ENCODE measurements around the gene ATE1. TPM values are rescaled to one million over a fixed set of nuclear protein-coding genes. Genes with fewer than 3 reads are reported as not detected.

ATE1 gene
- total and polyA plus RNA-seq, 2 experiments from 2014 or later: 17.4 to 24.5 TPM

- TF ChIP-seq, protein P1, sequence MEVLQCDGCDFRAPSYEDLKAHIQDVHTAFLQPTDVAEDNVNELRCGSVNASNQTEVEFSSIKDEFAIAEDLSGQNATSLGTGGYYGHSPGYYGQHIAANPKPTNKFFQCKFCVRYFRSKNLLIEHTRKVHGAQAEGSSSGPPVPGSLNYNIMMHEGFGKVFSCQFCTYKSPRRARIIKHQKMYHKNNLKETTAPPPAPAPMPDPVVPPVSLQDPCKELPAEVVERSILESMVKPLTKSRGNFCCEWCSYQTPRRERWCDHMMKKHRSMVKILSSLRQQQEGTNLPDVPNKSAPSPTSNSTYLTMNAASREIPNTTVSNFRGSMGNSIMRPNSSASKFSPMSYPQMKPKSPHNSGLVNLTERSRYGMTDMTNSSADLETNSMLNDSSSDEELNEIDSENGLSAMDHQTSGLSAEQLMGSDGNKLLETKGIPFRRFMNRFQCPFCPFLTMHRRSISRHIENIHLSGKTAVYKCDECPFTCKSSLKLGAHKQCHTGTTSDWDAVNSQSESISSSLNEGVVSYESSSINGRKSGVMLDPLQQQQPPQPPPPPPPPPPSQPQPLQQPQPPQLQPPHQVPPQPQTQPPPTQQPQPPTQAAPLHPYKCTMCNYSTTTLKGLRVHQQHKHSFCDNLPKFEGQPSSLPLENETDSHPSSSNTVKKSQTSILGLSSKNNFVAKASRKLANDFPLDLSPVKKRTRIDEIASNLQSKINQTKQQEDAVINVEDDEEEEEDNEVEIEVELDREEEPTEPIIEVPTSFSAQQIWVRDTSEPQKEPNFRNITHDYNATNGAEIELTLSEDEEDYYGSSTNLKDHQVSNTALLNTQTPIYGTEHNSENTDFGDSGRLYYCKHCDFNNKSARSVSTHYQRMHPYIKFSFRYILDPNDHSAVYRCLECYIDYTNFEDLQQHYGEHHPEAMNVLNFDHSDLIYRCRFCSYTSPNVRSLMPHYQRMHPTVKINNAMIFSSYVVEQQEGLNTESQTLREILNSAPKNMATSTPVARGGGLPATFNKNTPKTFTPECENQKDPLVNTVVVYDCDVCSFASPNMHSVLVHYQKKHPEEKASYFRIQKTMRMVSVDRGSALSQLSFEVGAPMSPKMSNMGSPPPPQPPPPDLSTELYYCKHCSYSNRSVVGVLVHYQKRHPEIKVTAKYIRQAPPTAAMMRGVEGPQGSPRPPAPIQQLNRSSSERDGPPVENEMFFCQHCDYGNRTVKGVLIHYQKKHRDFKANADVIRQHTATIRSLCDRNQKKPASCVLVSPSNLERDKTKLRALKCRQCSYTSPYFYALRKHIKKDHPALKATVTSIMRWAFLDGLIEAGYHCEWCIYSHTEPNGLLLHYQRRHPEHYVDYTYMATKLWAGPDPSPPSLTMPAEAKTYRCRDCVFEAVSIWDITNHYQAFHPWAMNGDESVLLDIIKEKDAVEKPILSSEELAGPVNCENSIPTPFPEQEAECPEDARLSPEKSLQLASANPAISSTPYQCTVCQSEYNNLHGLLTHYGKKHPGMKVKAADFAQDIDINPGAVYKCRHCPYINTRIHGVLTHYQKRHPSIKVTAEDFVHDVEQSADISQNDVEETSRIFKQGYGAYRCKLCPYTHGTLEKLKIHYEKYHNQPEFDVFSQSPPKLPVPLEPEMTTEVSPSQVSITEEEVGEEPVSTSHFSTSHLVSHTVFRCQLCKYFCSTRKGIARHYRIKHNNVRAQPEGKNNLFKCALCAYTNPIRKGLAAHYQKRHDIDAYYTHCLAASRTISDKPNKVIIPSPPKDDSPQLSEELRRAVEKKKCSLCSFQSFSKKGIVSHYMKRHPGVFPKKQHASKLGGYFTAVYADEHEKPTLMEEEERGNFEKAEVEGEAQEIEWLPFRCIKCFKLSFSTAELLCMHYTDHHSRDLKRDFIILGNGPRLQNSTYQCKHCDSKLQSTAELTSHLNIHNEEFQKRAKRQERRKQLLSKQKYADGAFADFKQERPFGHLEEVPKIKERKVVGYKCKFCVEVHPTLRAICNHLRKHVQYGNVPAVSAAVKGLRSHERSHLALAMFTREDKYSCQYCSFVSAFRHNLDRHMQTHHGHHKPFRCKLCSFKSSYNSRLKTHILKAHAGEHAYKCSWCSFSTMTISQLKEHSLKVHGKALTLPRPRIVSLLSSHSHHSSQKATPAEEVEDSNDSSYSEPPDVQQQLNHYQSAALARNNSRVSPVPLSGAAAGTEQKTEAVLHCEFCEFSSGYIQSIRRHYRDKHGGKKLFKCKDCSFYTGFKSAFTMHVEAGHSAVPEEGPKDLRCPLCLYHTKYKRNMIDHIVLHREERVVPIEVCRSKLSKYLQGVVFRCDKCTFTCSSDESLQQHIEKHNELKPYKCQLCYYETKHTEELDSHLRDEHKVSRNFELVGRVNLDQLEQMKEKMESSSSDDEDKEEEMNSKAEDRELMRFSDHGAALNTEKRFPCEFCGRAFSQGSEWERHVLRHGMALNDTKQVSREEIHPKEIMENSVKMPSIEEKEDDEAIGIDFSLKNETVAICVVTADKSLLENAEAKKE (CRISPR knock-in tag; IDR thresholded peaks at IDR 0.05): no peak
These were observed 186.5 kb downstream of the ATE1 start (continued) for GRCh38 chr10:121741248-121741792.

DNA sequence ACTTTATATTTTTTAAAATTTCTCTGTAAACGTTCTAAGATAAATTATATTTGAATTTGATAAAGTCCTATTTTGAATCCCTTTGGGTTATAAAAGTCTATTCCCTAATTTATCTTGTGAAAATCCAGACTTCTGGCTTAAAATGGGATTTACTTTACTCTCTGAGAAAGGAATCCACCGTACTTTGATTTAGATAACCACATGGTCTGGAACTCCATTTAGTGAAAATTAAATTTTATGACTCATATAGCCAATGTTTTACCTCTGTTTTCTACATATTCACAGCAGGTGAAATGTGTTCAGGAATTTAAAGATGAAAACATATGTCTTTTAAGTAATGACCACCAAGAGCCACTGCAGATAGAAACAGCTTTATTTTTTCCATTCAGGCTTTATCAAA, 187.8 kb downstream of the ATE1 start:
- TF ChIP-seq ZNF331 (CRISPR knock-in tag; IDR thresholded peaks at IDR 0.05; ENCODE audit: low read depth) (no peak), EZH2 (IDR thresholded peaks at IDR 0.05; ENCODE audit: low read depth, unreplicated experiment) (no peak), STAT1 (IDR thresholded peaks at IDR 0.05; ENCODE audit: unreplicated experiment) (no peak), POLR2AphosphoS5 (IDR thresholded peaks at IDR 0.05; ENCODE audit: low read depth) (no peak), JUNB (IDR thresholded peaks at IDR 0.05; ENCODE audit: unreplicated experiment) (no peak), NANOG (IDR thresholded peaks at IDR 0.05; ENCODE audit: borderline replicate concordance) (no peak)
- TF ChIP-seq, protein P2, sequence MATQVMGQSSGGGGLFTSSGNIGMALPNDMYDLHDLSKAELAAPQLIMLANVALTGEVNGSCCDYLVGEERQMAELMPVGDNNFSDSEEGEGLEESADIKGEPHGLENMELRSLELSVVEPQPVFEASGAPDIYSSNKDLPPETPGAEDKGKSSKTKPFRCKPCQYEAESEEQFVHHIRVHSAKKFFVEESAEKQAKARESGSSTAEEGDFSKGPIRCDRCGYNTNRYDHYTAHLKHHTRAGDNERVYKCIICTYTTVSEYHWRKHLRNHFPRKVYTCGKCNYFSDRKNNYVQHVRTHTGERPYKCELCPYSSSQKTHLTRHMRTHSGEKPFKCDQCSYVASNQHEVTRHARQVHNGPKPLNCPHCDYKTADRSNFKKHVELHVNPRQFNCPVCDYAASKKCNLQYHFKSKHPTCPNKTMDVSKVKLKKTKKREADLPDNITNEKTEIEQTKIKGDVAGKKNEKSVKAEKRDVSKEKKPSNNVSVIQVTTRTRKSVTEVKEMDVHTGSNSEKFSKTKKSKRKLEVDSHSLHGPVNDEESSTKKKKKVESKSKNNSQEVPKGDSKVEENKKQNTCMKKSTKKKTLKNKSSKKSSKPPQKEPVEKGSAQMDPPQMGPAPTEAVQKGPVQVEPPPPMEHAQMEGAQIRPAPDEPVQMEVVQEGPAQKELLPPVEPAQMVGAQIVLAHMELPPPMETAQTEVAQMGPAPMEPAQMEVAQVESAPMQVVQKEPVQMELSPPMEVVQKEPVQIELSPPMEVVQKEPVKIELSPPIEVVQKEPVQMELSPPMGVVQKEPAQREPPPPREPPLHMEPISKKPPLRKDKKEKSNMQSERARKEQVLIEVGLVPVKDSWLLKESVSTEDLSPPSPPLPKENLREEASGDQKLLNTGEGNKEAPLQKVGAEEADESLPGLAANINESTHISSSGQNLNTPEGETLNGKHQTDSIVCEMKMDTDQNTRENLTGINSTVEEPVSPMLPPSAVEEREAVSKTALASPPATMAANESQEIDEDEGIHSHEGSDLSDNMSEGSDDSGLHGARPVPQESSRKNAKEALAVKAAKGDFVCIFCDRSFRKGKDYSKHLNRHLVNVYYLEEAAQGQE (IDR thresholded peaks at IDR 0.05; ENCODE audit: unreplicated experiment): no peak
- peaks cover 2% of the 10 kb centered on the region for H3K27me3 Mint-ChIP-seq (ENCODE audit: insufficient read depth, low read depth, poor library complexity)
- no peak for ATAC-seq

More for the DNA sequence above, 187.8 kb downstream of the ATE1 start:
- Histone ChIP-seq H3K9me2 (ENCODE audit: insufficient read depth) (no peaks in the 10 kb centered on the region), H3K36me3 (ENCODE audit: insufficient read depth) (no peaks in the 10 kb centered on the region), H3K79me2 (replicated peaks; ENCODE audit: insufficient read depth) (no peaks in the 10 kb centered on the region), H3K27me3 (ENCODE audit: insufficient read depth) (no peaks in the 10 kb centered on the region), H4K20me1 (replicated peaks; ENCODE audit: insufficient read depth) (no peaks in the 10 kb centered on the region), H3K4me2 (no peak overlapping the region), H3K4me1 (ENCODE audit: insufficient read depth) (peaks cover 4% of the 10 kb centered on the region), H3K27ac (ENCODE audit: low read depth) (no peak overlapping the region), H3F3A (replicated peaks; ENCODE audit: low read depth) (no peaks in the 10 kb centered on the region), H2AFZ (no peak overlapping the region), H3K4me3 (no peak overlapping the region)
- no peak overlapping the region for H3K4me3 Mint-ChIP-seq
- no peaks in the 10 kb centered on the region for H3K9me3 Mint-ChIP-seq
- no peak for DNase-seq (ENCODE audit: low spot score)
- peaks cover 6% of the 10 kb centered on the region; the same call in 2 of the 3 replicates for H3K36me3 Mint-ChIP-seq (ENCODE audit: low read depth)
- no peak overlapping the region for H3K27ac Mint-ChIP-seq
- H3K4me1 Mint-ChIP-seq: peaks cover 10% of the 10 kb centered on the region

Data from GM23338 (cell line).